ENCODE results near the gene LDOC1. TPM values are rescaled to one million over a fixed set of nuclear protein-coding genes. Genes with fewer than 3 reads are reported as not detected.

LDOC1 gene
- total and polyA plus RNA-seq, 2 experiments from 2014 or later, result 12.4 to 93.6 TPM

DNA sequence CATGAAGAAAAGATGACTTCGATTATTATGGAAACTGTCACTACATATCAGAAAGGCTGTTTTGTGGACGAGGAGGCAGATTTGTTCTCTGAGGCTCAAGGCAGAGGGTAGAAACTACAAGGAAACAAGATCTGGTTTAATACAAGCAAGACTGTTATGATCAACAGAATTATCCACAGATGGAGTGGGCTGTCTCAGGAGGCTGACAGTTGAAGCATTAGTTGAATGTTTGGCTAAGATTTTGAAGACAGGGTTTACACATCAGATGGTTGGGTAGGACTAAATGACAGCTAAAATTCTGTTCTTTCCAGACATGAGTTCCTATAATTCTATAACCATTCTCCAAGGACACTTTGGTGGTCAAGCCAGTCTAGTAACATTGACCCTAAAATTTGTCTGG lies 49.8 kb downstream of the LDOC1 start:
- H3K27ac Mint-ChIP-seq, result no peak overlapping the region
- H3K4me1 ChIP-seq (ENCODE audit: insufficient read depth), result no peaks in the 10 kb centered on the region
- no peaks in the 10 kb centered on the region for H3F3A ChIP-seq (replicated peaks; ENCODE audit: low read depth)
- H3K27ac ChIP-seq (ENCODE audit: low read depth), result no peak overlapping the region
- no peaks in the 10 kb centered on the region for H3K9me3 Mint-ChIP-seq
- no peak for DNase-seq (ENCODE audit: low spot score)
- no peak overlapping the region for H3K4me2 ChIP-seq
- H3K27me3 Mint-ChIP-seq (ENCODE audit: insufficient read depth, low read depth, poor library complexity), result no peaks in the 10 kb centered on the region
- TF ChIP-seq, protein P1, sequence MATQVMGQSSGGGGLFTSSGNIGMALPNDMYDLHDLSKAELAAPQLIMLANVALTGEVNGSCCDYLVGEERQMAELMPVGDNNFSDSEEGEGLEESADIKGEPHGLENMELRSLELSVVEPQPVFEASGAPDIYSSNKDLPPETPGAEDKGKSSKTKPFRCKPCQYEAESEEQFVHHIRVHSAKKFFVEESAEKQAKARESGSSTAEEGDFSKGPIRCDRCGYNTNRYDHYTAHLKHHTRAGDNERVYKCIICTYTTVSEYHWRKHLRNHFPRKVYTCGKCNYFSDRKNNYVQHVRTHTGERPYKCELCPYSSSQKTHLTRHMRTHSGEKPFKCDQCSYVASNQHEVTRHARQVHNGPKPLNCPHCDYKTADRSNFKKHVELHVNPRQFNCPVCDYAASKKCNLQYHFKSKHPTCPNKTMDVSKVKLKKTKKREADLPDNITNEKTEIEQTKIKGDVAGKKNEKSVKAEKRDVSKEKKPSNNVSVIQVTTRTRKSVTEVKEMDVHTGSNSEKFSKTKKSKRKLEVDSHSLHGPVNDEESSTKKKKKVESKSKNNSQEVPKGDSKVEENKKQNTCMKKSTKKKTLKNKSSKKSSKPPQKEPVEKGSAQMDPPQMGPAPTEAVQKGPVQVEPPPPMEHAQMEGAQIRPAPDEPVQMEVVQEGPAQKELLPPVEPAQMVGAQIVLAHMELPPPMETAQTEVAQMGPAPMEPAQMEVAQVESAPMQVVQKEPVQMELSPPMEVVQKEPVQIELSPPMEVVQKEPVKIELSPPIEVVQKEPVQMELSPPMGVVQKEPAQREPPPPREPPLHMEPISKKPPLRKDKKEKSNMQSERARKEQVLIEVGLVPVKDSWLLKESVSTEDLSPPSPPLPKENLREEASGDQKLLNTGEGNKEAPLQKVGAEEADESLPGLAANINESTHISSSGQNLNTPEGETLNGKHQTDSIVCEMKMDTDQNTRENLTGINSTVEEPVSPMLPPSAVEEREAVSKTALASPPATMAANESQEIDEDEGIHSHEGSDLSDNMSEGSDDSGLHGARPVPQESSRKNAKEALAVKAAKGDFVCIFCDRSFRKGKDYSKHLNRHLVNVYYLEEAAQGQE (IDR thresholded peaks at IDR 0.05; ENCODE audit: unreplicated experiment), result no peak
- no peak for TF ChIP-seq ZNF114 (CRISPR knock-in tag; IDR thresholded peaks at IDR 0.05)
- TF ChIP-seq, protein P2, sequence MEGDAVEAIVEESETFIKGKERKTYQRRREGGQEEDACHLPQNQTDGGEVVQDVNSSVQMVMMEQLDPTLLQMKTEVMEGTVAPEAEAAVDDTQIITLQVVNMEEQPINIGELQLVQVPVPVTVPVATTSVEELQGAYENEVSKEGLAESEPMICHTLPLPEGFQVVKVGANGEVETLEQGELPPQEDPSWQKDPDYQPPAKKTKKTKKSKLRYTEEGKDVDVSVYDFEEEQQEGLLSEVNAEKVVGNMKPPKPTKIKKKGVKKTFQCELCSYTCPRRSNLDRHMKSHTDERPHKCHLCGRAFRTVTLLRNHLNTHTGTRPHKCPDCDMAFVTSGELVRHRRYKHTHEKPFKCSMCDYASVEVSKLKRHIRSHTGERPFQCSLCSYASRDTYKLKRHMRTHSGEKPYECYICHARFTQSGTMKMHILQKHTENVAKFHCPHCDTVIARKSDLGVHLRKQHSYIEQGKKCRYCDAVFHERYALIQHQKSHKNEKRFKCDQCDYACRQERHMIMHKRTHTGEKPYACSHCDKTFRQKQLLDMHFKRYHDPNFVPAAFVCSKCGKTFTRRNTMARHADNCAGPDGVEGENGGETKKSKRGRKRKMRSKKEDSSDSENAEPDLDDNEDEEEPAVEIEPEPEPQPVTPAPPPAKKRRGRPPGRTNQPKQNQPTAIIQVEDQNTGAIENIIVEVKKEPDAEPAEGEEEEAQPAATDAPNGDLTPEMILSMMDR (conservative IDR thresholded peaks at IDR 0.05; ENCODE audit: low read depth in 2 of 2), result no peak
- TF ChIP-seq CREB1 (CRISPR knock-in tag; IDR thresholded peaks at IDR 0.05; ENCODE audit: low read depth), result no peak
- no peak for TF ChIP-seq JUNB (IDR thresholded peaks at IDR 0.05; ENCODE audit: unreplicated experiment)
- no peak for TF ChIP-seq STAT1 (IDR thresholded peaks at IDR 0.05; ENCODE audit: unreplicated experiment)
- no peak for TF ChIP-seq ZNF331 (CRISPR knock-in tag; IDR thresholded peaks at IDR 0.05; ENCODE audit: low read depth)
- no peak for TF ChIP-seq EZH2phosphoT487 (IDR thresholded peaks at IDR 0.05; ENCODE audit: unreplicated experiment)
- no peaks in the 10 kb centered on the region for H3K36me3 ChIP-seq (ENCODE audit: insufficient read depth)
- H3K79me2 ChIP-seq (replicated peaks; ENCODE audit: insufficient read depth), result no peaks in the 10 kb centered on the region
- H3K4me3 ChIP-seq, result no peak overlapping the region
- H3K9me2 ChIP-seq (ENCODE audit: insufficient read depth), result no peaks in the 10 kb centered on the region
- no peak overlapping the region for H3K4me3 Mint-ChIP-seq
- no peaks in the 10 kb centered on the region for H3K27me3 ChIP-seq (ENCODE audit: insufficient read depth)
- ATAC-seq, result no peak
- no peaks in the 10 kb centered on the region for H3K4me1 Mint-ChIP-seq
- H4K20me1 ChIP-seq (replicated peaks; ENCODE audit: insufficient read depth), result no peaks in the 10 kb centered on the region
- no peaks in the 10 kb centered on the region for H3K36me3 Mint-ChIP-seq (ENCODE audit: low read depth)
- H2AFZ ChIP-seq, result no peak overlapping the region

Other genes with a start within 250 kb of the LDOC1 start
- not detected in 2 replicates for gene SPANXB1, start 174.5 kb downstream of the LDOC1 start, total RNA-seq (2014; rRNA removed; shearing (Covaris generic))
- gene SPANXB1, start 174.5 kb downstream of the LDOC1 start, polyA plus RNA-seq (2016; fragmentation: Nextera tagmentation; extraction: Ambion mirVana), result 0.50 TPM in 1 of 2 replicates, not detected in the other
- gene SPANXC, start 65.4 kb upstream of the LDOC1 start, total RNA-seq (2014; rRNA removed; shearing (Covaris generic)), result not detected in 2 replicates
- gene SPANXC, start 65.4 kb upstream of the LDOC1 start, polyA plus RNA-seq (2016; fragmentation: Nextera tagmentation; extraction: Ambion mirVana), result not detected in 2 replicates